ENCODE data around the gene BBOX1.

The BBOX1 gene

GRCh38 chr11:27025312-27025955 lies 15.2 kb upstream of the BBOX1 start:
- no peak for DNase-seq (ENCODE audit: low spot score)

- no peak for DNase-seq (ENCODE audit: low spot score)
These were observed 14.5 kb upstream of the BBOX1 start for GRCh38 chr11:27025957-27026733.

GRCh38 chr11:27028561-27028965 lies 12.1 kb upstream of the BBOX1 start:
- no peak for DNase-seq (ENCODE audit: low spot score)

GRCh38 chr11:27029966-27030365 lies 10.6 kb upstream of the BBOX1 start:
- no peak for DNase-seq (ENCODE audit: low spot score)

- no peak for DNase-seq (ENCODE audit: low spot score)
These were observed 8.9 kb upstream of the BBOX1 start for GRCh38 chr11:27031754-27032153.

GRCh38 chr11:27039873-27040272 lies 742 bp upstream of the BBOX1 start:
- no peak for DNase-seq (ENCODE audit: low spot score)

- no peak for DNase-seq (ENCODE audit: low spot score)
These were observed 705 bp downstream of the BBOX1 start for GRCh38 chr11:27041141-27041899.

GRCh38 chr11:27046956-27047355 lies 6.3 kb downstream of the BBOX1 start:
- no peak for DNase-seq (ENCODE audit: low spot score)

GRCh38 chr11:27052668-27053067 lies 12.1 kb downstream of the BBOX1 start:
- DNase-seq (ENCODE audit: low spot score), result no peak

- DNase-seq (ENCODE audit: low spot score), result no peak
These were observed 14.6 kb downstream of the BBOX1 start for GRCh38 chr11:27055065-27055682.

GRCh38 chr11:27057091-27057780 lies 16.6 kb downstream of the BBOX1 start:
- no peak for DNase-seq (ENCODE audit: low spot score)

- no peak for DNase-seq (ENCODE audit: low spot score)
These were observed 17.8 kb downstream of the BBOX1 start for GRCh38 chr11:27058456-27058855.

GRCh38 chr11:27059431-27059830 lies 18.8 kb downstream of the BBOX1 start:
- DNase-seq (ENCODE audit: low spot score), result no peak

- no peak for DNase-seq (ENCODE audit: low spot score)
These were observed 20.3 kb downstream of the BBOX1 start for GRCh38 chr11:27060816-27061460.

GRCh38 chr11:27061461-27061821 lies 20.8 kb downstream of the BBOX1 start:
- no peak for DNase-seq (ENCODE audit: low spot score)

GRCh38 chr11:27064086-27064485 lies 23.5 kb downstream of the BBOX1 start:
- DNase-seq (ENCODE audit: low spot score), result no peak

- no peak for DNase-seq (ENCODE audit: low spot score)
These were observed 34.6 kb downstream of the BBOX1 start for GRCh38 chr11:27075192-27075591.

GRCh38 chr11:27075655-27076054 lies 35.0 kb downstream of the BBOX1 start:
- DNase-seq (ENCODE audit: low spot score), result no peak

- DNase-seq (ENCODE audit: low spot score), result no peak
These were observed 35.5 kb downstream of the BBOX1 start for GRCh38 chr11:27076121-27076589.

- DNase-seq (ENCODE audit: low spot score), result no peak
These were observed 40.4 kb downstream of the BBOX1 start for GRCh38 chr11:27081056-27081455.

GRCh38 chr11:27083241-27083640 lies 42.6 kb downstream of the BBOX1 start:
- no peak for DNase-seq (ENCODE audit: low spot score)
